HG02798 (cell line): ENCODE data around the gene RSPO3.
"Not testable (repeated sequence)": the region's sequence is repeated elsewhere in the genome, so short reads cannot be mapped to it uniquely, and the experiment has no call there.

Experiments used
- ATAC-seq: cut with Tn5 transposase; IDR thresholded peaks from one replicate; pipeline ENCODE4 v1.9.1; 2021; ENCODE audit warnings: mild to moderate bottlenecking; ENCODE audit not compliant: unreplicated experiment, poor library complexity

Gene RSPO3, protein sequence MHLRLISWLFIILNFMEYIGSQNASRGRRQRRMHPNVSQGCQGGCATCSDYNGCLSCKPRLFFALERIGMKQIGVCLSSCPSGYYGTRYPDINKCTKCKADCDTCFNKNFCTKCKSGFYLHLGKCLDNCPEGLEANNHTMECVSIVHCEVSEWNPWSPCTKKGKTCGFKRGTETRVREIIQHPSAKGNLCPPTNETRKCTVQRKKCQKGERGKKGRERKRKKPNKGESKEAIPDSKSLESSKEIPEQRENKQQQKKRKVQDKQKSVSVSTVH

DNA sequence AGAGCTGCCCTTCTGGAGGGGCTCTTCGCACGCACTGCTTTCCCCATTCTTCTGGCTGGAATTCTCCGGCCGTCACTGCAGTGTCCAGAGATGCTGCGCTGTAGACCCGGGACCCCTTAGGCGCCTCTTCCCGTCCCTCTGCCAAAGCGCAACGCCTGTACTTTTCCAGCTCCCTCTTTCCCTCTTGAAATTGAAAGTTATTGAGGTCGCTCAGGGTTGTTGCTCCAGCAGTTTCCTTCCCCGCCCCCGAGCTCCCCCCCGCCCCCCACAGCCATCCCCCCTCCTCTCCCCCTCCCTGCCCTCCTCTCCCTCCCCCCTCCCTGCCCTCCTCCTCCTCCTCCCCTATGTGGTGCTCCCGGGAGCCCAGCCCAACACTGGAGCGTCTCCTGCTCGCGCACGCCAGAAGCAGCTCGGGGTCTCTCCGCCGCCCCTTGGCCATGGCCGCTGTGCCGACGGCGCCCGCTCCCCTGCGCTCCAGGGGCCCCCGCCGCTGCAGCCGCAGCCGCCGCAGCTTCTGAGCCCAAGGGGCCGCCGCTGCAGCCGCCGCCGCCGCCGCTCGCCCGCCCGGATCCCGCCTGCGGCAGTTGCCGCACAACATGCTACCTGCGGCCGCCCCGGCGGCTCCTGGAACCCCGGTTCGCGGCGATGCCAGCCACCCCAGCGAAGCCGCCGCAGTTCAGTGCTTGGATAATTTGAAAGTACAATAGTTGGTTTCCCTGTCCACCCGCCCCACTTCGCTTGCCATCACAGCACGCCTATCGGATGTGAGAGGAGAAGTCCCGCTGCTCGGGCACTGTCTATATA lies at the start of gene RSPO3:
RSPO3 (plus strand) TSS at position 374 of the 804 bp plus-strand sequence. CDS start 522 bp downstream, outside the sequence.
- ATAC-seq, result peak; percentile 28

DNA sequence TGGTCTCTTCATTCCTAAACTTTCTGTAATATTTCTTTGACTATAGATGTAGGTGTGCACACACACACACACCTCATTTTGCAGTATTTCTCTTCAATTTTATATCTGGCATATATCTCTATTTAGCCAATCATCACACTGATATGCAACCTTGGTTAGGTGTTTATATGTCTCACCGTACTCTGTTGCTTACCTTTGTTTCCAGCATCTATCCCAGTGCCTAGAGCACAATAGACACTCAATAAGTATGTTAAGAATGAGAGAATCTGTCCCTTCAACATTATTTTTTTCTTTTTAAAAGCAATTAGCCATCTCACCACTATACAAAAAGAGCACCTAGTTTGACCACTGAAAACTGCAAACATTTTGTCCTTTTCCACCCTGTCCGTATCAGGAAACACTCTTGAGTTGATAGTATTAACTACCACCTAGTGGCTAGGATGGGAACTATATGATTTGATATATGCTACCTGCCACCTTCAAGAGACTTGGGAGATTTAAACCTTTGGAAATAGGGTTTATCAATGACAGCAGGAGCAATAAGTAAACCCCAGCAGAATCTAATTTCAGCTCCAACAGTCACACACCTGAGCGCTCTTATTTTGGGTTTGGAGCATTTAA lies 48.7 kb upstream of the RSPO3 start:
- ATAC-seq, result peak; percentile 75

DNA sequence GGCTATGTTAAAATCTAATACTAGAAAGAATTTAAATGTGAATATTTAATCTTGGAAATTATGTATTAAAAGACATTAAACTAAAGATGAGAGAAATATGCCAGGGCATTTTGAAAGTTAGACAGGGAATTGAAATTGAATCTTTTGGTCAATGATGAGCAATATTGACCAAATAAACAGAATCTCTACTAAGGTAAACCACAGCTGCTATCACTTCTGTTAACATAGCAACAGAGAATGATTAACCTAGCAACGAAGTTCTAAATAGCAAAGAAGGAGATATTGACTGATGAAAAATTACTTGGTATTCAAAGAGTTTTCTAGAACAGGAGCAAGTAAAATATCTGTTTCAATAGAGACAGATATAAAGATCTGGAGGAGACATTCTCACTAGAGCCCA lies 45.2 kb upstream of the RSPO3 start:
- ATAC-seq, result peak; percentile 49

DNA sequence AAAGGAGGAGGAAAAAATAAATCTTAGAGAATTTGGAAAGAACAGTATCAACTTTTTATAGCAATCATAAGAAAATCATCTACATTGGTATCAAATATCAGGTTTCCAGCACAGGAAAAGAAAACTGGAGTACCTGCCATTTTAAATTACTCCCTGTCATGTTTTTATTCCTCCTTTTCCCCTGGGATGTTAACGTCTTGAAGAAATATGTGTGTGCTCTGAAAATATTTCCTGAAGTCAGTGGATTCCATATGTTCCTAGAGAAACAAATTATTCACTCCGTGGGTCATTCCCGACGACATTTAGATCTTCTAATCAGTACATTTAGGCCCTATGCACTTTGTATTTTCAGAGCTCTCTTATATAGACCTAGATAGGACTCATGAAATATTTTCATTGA lies 42.0 kb upstream of the RSPO3 start:
- no peak for ATAC-seq

DNA sequence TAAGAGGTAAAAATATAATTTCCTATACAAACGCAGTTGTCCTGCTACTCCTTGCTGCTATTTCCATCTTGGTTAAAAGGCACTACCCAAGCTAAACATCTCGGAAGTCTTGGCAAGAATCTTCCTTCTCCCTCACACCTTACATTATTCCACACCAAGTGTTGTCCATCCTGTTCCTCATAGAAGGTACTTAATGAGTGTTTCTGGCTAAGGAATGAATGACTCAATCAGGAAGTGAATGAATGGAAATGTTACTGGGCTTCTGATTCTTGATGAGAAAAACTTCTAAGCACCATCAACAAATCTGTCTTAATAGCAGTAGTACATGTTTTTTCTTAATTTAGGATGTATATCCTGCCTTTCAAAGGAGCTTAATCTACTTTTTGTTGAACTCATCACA lies 40.6 kb upstream of the RSPO3 start:
- no peak for ATAC-seq

DNA sequence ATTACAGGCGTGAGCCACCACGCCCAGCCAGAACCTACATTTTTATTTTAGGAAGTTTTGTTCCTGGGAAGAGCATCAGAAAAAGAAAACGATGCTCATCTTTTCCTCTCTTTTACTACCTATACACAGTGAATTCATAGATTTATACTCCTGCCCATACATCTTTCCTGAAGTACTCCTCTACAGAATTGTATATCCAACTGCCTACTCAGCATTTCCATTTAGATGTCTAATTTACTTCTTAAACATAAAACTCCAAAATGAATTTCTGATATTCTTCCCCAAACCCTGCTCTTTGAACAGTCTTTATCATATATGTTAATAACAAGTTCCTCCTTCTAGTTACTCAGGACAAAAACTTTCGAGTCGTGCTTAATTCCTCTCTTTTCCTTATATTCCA lies 39.8 kb upstream of the RSPO3 start:
- ATAC-seq, result no peak

DNA sequence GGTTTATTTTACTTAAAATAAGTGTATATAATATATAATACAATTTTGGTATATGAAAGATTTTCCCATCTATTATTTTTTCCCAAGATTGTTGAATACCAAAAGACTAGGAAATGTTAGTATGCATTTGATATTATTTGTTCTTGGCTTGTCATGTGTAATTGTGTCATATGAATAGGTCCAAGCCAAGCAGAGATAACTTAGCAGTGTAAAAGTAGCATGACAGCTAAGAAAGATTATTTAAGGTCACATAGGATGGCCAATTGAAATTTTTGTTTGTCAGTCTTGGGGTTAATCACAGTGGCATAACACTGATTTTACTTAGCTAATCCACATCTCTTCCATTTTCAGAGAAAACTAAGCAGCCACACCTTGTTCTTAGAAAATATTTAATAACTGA lies 38.8 kb upstream of the RSPO3 start:
- no peak for ATAC-seq

DNA sequence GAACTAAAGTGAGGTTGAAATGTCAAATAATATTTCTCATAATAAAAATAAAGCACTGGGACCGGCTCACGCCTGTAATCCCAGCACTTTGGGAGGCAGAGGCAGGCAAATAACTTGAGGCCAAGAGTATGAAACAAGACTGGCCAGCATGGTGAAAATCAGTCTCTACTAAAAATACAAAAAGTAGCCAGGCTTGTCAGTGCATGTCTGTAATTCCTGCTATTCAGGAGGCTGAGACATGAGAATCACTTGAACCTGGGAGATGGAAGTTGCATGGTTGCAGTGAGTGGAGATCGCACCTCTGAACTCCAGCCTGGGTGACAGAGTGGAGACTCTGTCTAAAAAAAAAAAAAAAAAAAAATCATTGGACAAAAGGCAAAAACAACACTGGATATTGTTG lies 38.4 kb upstream of the RSPO3 start:
- no peak for ATAC-seq

DNA sequence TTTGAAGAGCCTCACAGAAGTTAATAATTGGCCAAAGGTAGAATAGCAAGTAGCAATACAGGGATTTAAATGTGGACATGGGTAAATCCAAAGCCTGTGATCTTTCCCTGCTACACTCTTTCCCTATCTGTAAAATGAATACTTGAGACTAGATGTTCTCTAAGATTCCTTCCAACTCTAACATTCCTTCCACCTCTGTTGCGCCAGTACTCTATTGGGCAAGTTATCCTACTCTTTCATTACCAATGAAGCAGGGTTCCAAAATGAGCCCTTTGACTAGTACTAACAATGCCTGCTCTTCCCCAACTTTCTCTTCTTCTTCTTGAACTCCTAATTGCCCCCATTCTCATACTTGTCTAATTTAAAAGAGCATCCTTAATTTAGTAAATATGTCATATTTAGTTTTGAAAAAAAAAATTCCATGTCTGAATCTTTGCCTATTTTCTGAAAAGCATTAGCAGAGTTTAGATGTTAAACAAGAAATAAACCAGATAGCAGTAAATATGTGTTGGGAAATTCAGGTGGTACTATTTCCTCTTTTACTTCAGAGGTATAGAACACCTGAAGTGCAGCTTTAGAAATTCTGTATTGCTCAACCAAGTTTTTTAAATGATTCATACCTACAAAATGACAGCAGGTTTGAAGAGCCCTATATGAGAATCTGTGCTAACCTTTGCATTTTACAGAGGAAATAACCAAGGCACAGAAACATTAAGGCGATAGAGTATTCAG lies 35.1 kb upstream of the RSPO3 start:
- no peak for ATAC-seq

DNA sequence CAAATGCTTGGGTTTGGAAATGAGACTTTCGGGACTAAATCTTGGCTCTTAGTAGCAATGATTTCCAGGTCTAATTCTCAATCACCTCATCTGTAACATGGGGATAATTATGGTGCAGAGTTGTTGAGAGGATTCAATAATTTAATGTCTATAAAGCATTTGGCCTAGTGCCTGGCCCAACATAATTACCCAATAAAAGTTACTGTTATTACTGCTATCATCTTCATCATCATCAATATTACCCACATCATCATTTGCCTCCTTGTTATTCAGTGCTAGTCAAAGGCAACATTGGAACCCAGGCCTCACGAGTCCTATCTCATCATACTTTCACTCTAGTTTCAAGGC lies 34.5 kb upstream of the RSPO3 start:
- ATAC-seq, result no peak

DNA sequence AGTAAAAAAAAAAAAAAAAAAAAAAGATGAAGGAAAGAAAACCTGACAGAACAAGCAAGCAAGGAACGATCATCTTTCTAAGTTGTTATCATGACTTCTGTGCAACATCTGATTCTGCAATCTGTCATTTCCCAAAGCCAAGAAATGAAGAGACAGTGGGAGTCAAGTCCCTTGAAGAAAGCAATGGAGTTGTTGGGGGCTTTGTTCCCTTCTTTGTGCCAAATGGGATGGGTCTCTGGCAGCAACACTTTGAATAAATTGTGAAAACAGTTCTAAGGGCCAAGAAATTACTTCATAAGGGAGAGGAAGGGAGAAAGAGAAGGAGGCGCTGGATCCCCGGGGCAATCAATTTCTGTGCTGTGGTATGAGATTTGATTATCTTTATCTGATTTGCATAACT lies 33.3 kb upstream of the RSPO3 start:
- ATAC-seq, result no peak

DNA sequence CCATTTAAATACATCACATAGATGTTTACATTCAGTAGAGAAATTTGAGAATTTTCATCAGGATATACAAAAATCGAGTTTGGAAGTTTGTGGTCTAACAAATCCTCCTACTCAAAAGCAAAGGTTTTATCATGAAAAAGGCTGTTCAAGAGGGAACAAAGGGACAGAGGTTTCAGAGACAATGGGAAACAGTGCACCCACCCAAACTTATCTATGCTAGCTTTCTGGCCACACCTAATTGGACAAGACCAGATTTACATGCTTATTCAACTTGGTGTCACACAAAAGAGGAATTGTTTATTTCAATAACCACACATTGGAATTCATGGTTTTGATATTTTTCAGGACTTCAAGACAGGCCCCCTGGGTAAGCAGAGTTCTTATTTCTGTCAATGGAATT lies 28.4 kb upstream of the RSPO3 start:
- no peak for ATAC-seq

DNA sequence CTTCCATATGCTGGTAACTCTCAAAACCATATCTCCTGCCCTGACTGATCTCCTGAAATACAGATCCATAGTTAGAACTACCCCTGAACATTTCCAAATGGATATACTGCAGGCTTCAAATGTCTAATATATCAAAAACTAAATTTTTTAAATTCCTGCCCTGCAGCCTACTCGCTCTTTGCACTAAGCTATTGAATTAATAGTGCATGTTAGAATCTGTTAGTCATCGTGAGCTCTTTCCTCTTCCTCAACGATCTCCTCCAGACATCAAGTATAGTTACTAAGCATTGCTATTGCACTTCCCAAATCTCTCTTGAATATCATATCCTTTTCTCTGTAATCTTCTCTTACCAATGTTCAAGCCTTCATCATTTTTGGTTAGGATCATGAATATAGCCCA lies 26.0 kb upstream of the RSPO3 start:
- ATAC-seq, result no peak

DNA sequence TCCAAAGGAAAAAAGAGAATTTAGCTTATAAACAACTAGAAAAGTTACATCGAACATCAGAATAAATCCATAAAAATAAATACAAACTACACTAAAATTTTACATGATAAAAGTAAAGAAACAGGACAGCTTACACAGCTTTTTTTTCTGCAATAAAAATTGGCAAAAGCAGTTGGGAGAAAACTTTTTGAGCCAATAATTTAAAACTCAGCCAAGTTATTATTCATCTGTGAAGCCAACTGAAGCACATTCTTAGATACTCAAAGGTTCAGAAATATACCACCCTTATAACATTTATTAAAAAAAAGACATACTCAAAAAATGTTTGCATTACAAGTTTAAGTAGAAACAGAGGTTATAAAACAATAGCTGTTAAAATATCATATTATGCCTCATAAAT lies 23.7 kb upstream of the RSPO3 start:
- no peak for ATAC-seq

DNA sequence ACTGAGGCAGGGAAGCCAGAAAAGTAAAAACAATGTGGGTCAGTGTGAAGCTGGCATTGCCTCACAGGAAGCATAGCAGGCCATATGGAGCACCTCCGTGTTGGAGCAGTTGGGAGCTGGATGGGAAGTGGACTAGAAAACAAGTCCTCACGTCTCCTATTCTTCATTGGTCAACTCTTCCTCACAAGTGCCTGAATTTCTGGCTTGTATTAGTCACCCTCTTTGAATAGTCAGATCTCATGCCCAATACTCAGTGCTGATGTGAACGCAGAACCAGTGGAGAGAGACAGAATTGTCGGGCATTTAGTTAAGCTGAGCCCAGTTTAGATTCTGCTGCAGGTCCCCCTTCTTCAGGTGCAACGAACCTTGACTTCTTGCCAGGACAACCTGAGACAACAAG lies 22.3 kb upstream of the RSPO3 start:
- no peak for ATAC-seq

DNA sequence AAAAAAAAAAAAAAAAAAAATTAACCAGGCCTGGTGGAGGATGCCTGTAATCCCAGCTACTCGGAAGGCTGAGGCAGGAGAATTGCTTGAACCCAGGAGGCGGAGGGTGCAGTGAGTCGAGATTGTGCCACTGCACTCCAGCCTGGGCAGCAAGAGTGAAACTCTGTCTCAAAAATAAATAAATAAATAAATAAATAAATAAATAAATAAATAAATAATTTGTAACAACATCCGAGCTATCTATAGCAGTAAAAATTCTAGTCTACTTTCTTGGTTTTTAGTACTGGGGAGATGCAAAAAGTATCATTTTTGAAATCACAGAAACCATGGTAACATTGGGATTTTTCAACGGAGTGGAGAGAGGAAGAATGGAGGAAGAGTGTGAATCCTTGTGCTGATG lies 21.0 kb upstream of the RSPO3 start:
- not testable (repeated sequence) for ATAC-seq

DNA sequence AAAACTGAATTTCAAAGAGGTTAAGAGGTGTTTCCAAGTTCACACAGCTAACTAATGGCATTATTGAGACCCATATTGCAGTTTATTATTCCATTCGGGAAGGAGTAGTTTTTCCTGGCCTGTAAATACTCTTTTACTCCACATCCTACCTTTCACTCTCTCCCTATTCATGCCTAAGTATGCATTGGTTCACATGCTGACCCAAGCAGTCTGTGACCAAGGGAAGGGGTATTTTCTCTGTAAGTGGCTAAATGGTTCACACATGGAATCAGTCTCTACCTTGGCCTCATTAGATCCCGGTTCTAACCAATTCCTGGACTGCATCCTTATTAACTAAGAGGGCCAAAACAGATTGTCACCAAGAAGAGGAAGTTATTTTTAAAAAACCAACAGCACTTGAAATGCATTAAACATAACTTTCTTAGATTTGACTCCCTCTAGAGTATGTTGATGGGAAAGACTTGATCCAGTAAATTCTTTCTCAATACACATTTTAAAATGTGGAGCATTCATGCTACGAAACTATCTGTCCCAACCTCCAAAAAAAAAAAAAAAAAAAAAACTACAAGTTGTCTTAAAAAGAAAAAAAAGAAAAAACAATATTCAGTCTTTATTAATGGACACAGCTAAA lies 17.8 kb upstream of the RSPO3 start:
- ATAC-seq, result no peak

DNA sequence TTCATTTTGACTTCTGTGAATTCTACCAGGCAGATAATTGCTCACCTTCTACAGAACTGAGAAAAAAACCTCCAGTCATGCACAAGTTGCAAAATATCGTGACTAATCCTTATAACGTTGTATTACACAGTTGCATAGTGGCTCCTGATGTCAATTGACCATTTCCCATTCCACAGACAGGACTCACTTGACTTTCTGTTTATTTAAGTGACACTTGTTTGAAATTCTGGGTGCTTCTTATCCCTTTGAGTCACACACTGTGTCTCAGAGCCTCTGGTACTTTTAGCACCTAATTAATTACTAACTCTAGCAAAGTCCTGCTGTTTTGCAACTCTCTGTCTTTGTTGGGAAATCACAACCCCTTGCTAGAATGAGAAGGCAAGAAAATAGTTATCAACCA lies 16.2 kb upstream of the RSPO3 start:
- ATAC-seq, result no peak

DNA sequence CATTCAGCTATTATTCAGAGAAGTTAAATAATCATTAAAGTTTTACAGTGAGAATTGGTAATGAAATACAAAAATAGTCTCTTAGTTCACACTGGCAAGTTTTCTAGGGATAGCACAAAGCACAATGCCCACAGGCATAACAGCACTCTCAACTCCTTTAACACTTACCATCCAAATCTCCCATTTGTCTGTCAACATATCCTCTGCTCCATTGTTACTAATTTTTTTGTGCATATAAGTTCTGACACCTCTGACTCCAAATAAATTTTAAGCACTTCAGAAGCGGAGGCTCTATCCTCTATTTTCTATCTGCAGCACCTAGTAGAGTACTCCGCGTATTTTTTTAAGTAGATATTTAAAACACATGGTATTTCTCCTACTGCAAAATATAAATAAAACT lies 15.6 kb upstream of the RSPO3 start:
- no peak for ATAC-seq

DNA sequence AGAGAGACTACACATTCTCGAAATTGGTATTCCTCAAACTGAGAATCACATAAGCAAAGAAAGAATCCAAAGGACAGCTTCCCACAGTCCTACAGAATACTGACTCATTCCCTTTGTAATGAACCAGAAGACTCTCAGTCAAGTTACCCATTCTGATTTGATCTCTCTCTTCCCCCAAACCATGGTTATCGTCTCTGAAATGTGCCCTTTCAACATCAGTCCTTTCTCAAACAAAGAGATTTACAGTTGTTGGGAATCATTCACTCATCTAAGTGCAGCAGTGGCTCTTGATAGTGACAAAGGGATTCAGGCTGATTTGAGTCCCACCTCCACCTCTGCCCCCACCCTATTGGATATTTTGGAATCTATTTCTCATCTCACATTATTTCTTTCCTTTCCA lies 15.0 kb upstream of the RSPO3 start:
- no peak for ATAC-seq

DNA sequence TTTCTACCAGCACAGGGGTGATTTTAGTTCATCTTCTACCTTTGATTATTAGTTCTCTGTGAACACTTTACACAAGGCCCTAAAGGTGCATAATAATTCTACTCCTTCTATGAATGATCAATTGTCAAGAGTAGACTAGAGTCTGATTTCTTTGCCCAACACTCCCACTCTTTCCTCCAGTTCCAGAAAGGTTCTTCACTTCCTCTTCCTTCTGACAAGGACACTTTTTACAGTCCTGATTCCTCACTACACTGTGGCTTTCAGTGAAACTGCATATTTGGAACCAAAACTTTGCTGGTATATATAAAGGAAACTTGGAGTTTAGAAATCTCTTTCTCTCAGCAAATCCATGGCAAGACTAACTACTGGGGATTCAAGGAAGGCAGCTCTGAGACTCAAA lies 10.6 kb upstream of the RSPO3 start:
- ATAC-seq, result no peak
